WERI-Rb-1 (cell line): Measurements from ENCODE around the gene ARVCF.

Source experiments
- DNase-seq: peaks from one replicate; pipeline ENCODE4 v3.0.0-alpha.2; 2020
- H3K27ac ChIP-seq: fragments of 250-450 bp; sonication (Bioruptor Pico); 2 replicates; pipeline ENCODE4 v1.5.1; 2020; ENCODE audit warnings: mild to moderate bottlenecking, moderate library complexity
- H3K27me3 ChIP-seq: fragments of 250-450 bp; sonication (Bioruptor Pico); 2 replicates; pipeline ENCODE4 v1.5.1; 2021; ENCODE audit warnings: mild to moderate bottlenecking, low read depth, moderate library complexity; ENCODE audit not compliant: insufficient read depth, severe bottlenecking
- H3K36me3 ChIP-seq: fragments of 250-450 bp; sonication (Bioruptor Pico); 2 replicates; pipeline ENCODE4 v1.5.1; 2020; ENCODE audit warnings: mild to moderate bottlenecking, moderate library complexity
- H3K4me3 ChIP-seq: 2 replicates; pipeline ENCODE4 v1.5.1; 2011; ENCODE audit warnings: low read depth, mild to moderate bottlenecking, control low read depth, low read length
- H3K9me3 ChIP-seq: fragments of 250-450 bp; sonication (Bioruptor Pico); 2 replicates; pipeline ENCODE4 v1.5.1; 2021; ENCODE audit warnings: mild to moderate bottlenecking, moderate library complexity; ENCODE audit not compliant: severe bottlenecking
- TF ChIP-seq, protein P1 (sequence below): IDR thresholded peaks from 2 replicates; pipeline ENCODE4 v1.5.1; 2011; ENCODE audit warnings: low read depth, mild to moderate bottlenecking, control low read depth, inconsistent platforms, low read length

Gene ARVCF

GRCh38 chr22:19959043-19959586, 57.5 kb downstream of the ARVCF start:
- Histone ChIP-seq H3K9me3 (no peaks in the 10 kb centered on the region), H3K27ac (0 out of 2 replicates have a peak overlapping the region, but pooled peaks have one; percentile 33), H3K36me3 (peaks cover 38% of the 10 kb centered on the region), H3K27me3 (no peaks in the 10 kb centered on the region), H3K4me3 (no peak overlapping the region)
- peak; percentile 62 for DNase-seq
- TF ChIP-seq, protein P1, sequence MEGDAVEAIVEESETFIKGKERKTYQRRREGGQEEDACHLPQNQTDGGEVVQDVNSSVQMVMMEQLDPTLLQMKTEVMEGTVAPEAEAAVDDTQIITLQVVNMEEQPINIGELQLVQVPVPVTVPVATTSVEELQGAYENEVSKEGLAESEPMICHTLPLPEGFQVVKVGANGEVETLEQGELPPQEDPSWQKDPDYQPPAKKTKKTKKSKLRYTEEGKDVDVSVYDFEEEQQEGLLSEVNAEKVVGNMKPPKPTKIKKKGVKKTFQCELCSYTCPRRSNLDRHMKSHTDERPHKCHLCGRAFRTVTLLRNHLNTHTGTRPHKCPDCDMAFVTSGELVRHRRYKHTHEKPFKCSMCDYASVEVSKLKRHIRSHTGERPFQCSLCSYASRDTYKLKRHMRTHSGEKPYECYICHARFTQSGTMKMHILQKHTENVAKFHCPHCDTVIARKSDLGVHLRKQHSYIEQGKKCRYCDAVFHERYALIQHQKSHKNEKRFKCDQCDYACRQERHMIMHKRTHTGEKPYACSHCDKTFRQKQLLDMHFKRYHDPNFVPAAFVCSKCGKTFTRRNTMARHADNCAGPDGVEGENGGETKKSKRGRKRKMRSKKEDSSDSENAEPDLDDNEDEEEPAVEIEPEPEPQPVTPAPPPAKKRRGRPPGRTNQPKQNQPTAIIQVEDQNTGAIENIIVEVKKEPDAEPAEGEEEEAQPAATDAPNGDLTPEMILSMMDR = no peak

GRCh38 chr22:19958083-19959042, 58.3 kb downstream of the ARVCF start:
- DNase-seq = no peak
- TF ChIP-seq, protein P1 = no peak
- Histone ChIP-seq H3K27ac (0 out of 2 replicates have a peak overlapping the region, but pooled peaks have one; percentile 33), H3K27me3 (no peaks in the 10 kb centered on the region), H3K9me3 (no peaks in the 10 kb centered on the region), H3K4me3 (no peak overlapping the region), H3K36me3 (peaks cover 31% of the 10 kb centered on the region)

DNA sequence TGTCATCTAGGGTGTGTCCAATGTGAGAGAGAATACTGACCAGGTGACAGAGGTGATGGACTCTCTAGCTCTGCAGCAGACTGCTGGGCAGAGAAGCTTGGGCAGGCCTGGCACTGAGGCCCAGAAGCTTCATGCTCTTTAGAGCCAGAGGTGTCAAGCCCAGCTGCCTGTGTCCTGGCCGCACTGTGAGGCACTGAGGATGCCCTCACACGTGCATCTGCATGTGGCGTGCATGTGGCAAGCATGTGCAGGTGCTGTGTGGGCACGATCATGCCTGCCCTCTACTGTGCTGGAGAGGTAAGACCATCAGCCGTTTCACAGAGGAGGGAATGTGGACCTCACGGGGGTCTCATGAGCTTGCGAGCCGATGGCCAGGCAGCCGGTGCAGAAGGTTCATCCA, 59.2 kb downstream of the ARVCF start:
- no peak overlapping the region for H3K4me3 ChIP-seq
- no peaks in the 10 kb centered on the region for H3K27me3 ChIP-seq
- H3K9me3 ChIP-seq = no peaks in the 10 kb centered on the region
- TF ChIP-seq, protein P1 = peak; percentile 54; the same call in 1 of the 2 replicates
- peaks cover 22% of the 10 kb centered on the region for H3K36me3 ChIP-seq
- H3K27ac ChIP-seq = no peak overlapping the region
- no peak for DNase-seq

DNA sequence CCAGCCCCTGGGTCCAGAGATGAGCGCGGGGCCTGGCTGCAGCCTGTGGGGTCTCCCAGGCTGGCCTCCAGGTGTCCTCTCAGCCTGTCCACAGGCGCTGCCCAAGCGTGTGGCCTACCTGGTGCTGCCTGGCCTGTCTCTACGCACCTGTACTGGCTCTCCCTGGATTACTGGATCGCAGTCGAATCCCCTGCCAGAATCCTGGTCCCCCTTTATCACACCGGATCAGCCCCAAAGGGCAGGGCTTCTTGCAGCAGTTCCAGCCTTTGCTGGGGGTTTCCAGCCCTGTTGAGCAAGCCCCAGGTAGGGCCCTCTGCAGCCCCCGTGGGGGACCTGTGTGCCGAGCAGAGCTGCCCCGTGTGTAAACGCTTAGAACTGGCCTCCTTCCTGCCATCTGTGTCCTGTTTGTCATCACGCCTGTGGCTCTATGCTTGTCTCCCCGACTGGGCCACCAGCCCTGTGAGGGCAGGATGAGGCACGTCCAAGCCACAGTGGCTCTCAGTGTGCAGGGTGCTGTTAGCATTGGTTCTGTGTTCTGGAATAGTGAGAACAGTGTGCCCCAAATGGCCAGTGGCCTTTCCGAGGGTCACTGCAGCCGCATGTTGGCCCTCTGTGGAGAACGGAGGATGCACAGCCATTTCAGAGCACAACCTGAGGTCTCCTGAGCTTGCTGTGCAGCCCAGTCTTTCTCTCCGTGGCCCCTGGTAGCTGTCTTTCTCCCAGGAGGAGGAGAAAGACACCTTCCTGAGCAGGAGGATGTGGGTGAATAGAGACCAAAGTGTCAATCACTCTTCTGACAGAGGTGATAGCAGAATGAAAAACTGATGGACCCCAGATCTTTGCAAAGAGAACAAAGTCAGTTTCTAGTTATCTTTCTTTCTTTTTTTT, 61.1 kb downstream of the ARVCF start:
- TF ChIP-seq, protein P1 = no peak
- Histone ChIP-seq H3K27ac (no peak overlapping the region), H3K27me3 (no peaks in the 10 kb centered on the region), H3K9me3 (no peaks in the 10 kb centered on the region), H3K4me3 (no peak overlapping the region), H3K36me3 (peaks cover 17% of the 10 kb centered on the region)
- no peak for DNase-seq

DNA sequence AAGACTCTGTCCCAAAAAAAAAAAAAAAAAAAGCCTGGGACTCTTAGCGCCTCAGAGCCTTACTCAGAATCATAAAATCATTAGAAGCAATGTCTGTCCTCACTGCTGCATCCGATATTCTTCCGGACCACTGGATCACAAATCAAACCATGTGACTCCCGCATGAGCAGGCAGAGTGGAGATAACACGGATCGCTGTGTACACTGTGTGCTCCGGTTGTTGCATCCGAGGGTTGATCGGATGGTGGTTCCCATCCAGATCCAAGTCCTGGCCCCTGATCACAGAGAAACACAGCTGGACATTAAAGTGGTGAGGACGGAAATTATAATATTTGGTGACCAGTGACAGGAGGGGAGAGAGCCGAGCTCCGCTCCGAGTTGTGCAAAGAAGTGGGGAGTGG, 65.3 kb downstream of the ARVCF start:
- Histone ChIP-seq H3K27ac (no peak overlapping the region), H3K4me3 (no peak overlapping the region), H3K9me3 (no peaks in the 10 kb centered on the region), H3K27me3 (no peaks in the 10 kb centered on the region), H3K36me3 (peaks cover 31% of the 10 kb centered on the region)
- TF ChIP-seq, protein P1 = no peak
- no peak for DNase-seq
